Progenitor cell of endocrine pancreas (in vitro differentiated cells): Measurements from ENCODE around the gene TMEM63C. TPM values are rescaled to one million over a fixed set of nuclear protein-coding genes. Genes with fewer than 3 reads are reported as not detected.

ENCODE experiments used
- DNase-seq: peaks from one replicate; pipeline ENCODE4 v3.0.0; 2021; ENCODE audit warnings: low spot score; ENCODE audit not compliant: unreplicated experiment
- H3K27ac Mint-ChIP-seq: 2 replicates; pipeline ENCODE4 v1.8.0; 2021; ENCODE audit warnings: mild to moderate bottlenecking, moderate library complexity, mixed read lengths
- H3K27me3 Mint-ChIP-seq: 2 replicates; pipeline ENCODE4 v1.8.0; 2021; ENCODE audit warnings: mixed read lengths
- H3K36me3 Mint-ChIP-seq: 2 replicates; pipeline ENCODE4 v1.8.0; 2022; ENCODE audit warnings: mixed read lengths; ENCODE audit not compliant: insufficient read depth
- H3K4me1 Mint-ChIP-seq: 2 replicates; pipeline ENCODE4 v1.8.0; 2021; ENCODE audit warnings: low read depth, mixed read lengths
- H3K4me3 Mint-ChIP-seq: 2 replicates; pipeline ENCODE4 v1.8.0; 2021; ENCODE audit warnings: low read depth, mild to moderate bottlenecking, moderate library complexity, mixed read lengths
- H3K9me3 Mint-ChIP-seq: 2 replicates; pipeline ENCODE4 v1.8.0; 2021; ENCODE audit warnings: low read depth, mixed read lengths
- CTCF ChIP-seq: fragments of 200-600 bp; sonication (generic); IDR thresholded peaks from one replicate; pipeline ENCODE4 v1.5.0; 2021; ENCODE audit warnings: antibody characterized with exemption, mild to moderate bottlenecking; ENCODE audit not compliant: unreplicated experiment
- total RNA-seq: library from RNA; stranded (reverse); gene quantifications from 2 replicates; pipeline ENCODE4 v1.2.1, GENCODE V29; 2021

The TMEM63C gene
- total RNA-seq, 1 donor from 2014 or later = 1.6 TPM

- no peak for TF ChIP-seq CTCF
- Mint-ChIP-seq H3K36me3 (no peaks in the 10 kb centered on the region), H3K4me3 (no peak overlapping the region), H3K27me3 (peaks cover 83% of the 10 kb centered on the region), H3K27ac (no peak overlapping the region), H3K4me1 (peaks cover 13% of the 10 kb centered on the region), H3K9me3 (no peaks in the 10 kb centered on the region)
- DNase-seq = no peak
These were observed 38.5 kb upstream of the TMEM63C start for GRCh38 chr14:77143071-77143470.

GRCh38 chr14:77144412-77145115 is 37.0 kb upstream of the TMEM63C start:
- no peak overlapping the region for H3K27ac Mint-ChIP-seq
- DNase-seq = no peak
- H3K27me3 Mint-ChIP-seq = peaks cover 77% of the 10 kb centered on the region
- H3K4me1 Mint-ChIP-seq = peaks cover 13% of the 10 kb centered on the region
- H3K36me3 Mint-ChIP-seq = no peaks in the 10 kb centered on the region
- H3K4me3 Mint-ChIP-seq = no peak overlapping the region
- TF ChIP-seq CTCF = no peak
- H3K9me3 Mint-ChIP-seq = no peaks in the 10 kb centered on the region

GRCh38 chr14:77145975-77146740 is 35.4 kb upstream of the TMEM63C start:
- no peak overlapping the region for H3K4me3 Mint-ChIP-seq

GRCh38 chr14:77148510-77149231 is 32.9 kb upstream of the TMEM63C start:
- Mint-ChIP-seq H3K4me1 (no peaks in the 10 kb centered on the region), H3K27ac (no peak overlapping the region), H3K36me3 (no peaks in the 10 kb centered on the region), H3K9me3 (no peaks in the 10 kb centered on the region), H3K4me3 (no peak overlapping the region), H3K27me3 (peaks cover 51% of the 10 kb centered on the region)
- DNase-seq = no peak
- no peak for TF ChIP-seq CTCF

More at GRCh38 chr14:77145975-77146740, 35.4 kb upstream of the TMEM63C start:
- Mint-ChIP-seq H3K36me3 (no peaks in the 10 kb centered on the region), H3K27me3 (peaks cover 65% of the 10 kb centered on the region), H3K27ac (no peak overlapping the region), H3K4me1 (peaks cover 7% of the 10 kb centered on the region), H3K9me3 (no peaks in the 10 kb centered on the region)
- no peak for TF ChIP-seq CTCF
- DNase-seq = no peak

- H3K36me3 Mint-ChIP-seq = no peaks in the 10 kb centered on the region
- H3K27me3 Mint-ChIP-seq = peaks cover 42% of the 10 kb centered on the region
- no peak for DNase-seq
- H3K9me3 Mint-ChIP-seq = no peaks in the 10 kb centered on the region
- TF ChIP-seq CTCF = peak; percentile 69
- no peak overlapping the region for H3K4me3 Mint-ChIP-seq
- H3K4me1 Mint-ChIP-seq = no peaks in the 10 kb centered on the region
- no peak overlapping the region for H3K27ac Mint-ChIP-seq
These were observed 30.4 kb upstream of the TMEM63C start for GRCh38 chr14:77151245-77151644.
